Fibroblast of gingiva (primary cell): ENCODE results near the gene CATSPERZ.

ENCODE experiments used
- DNase-seq: peaks from one replicate; pipeline ENCODE4 v3.0.0-alpha.2; 2011; ENCODE audit warnings: low read depth

The CATSPERZ gene

GRCh38 chr11:64285885-64286800, 14.0 kb upstream of the CATSPERZ start:
- no peak for DNase-seq

GRCh38 chr11:64286801-64287159, 13.4 kb upstream of the CATSPERZ start:
- DNase-seq, result no peak

- DNase-seq, result no peak
These were observed 12.3 kb upstream of the CATSPERZ start for GRCh38 chr11:64287676-64288352.

- no peak for DNase-seq
These were observed 11.8 kb upstream of the CATSPERZ start for GRCh38 chr11:64288353-64288750.

- DNase-seq, result no peak
These were observed 11.1 kb upstream of the CATSPERZ start for GRCh38 chr11:64289002-64289564.

GRCh38 chr11:64290352-64291261, 9.6 kb upstream of the CATSPERZ start:
- DNase-seq, result no peak

- DNase-seq, result no peak
These were observed 8.9 kb upstream of the CATSPERZ start, which contains the start of gene KCNK4 for GRCh38 chr11:64291262-64291751. TSS of gene KCNK4 (plus strand) at chr11:64291302. CDS start at chr11:64293019, 1,717 bp downstream.

- no peak for DNase-seq
These were observed 8.3 kb upstream of the CATSPERZ start for GRCh38 chr11:64291752-64292459.

- DNase-seq, result no peak
These were observed 7.5 kb upstream of the CATSPERZ start for GRCh38 chr11:64292460-64293254.

GRCh38 chr11:64294774-64295173, 5.4 kb upstream of the CATSPERZ start:
- DNase-seq, result no peak

- no peak for DNase-seq
These were observed 4.4 kb upstream of the CATSPERZ start for GRCh38 chr11:64295760-64296159.

- DNase-seq, result no peak
These were observed 3.9 kb upstream of the CATSPERZ start for GRCh38 chr11:64296236-64296635.

GRCh38 chr11:64296830-64297698, 3.1 kb upstream of the CATSPERZ start:
- no peak for DNase-seq

- DNase-seq, result no peak
These were observed 2.3 kb upstream of the CATSPERZ start for GRCh38 chr11:64297699-64298358.

GRCh38 chr11:64298966-64299846, 952 bp upstream of the CATSPERZ start:
- peak; percentile 29 for DNase-seq

- DNase-seq, result no peak
These were observed 3.2 kb downstream of the CATSPERZ start for GRCh38 chr11:64303109-64304031.

GRCh38 chr11:64304032-64304315, 3.8 kb downstream of the CATSPERZ start:
- DNase-seq, result no peak
